NCI-H2081 (cell line): Measurements from ENCODE around the gene DPH1.
A peak's percentile ranks its signal among the peaks of the same experiment; 100 is the strongest.

Experiments used
- DNase-seq, 2 experiments: peaks; one replicate each; lab custom pipeline; 2025; lab: John Stamatoyannopoulos, UW

Gene DPH1

GRCh38 chr17:2050300-2051060, 20.5 kb downstream of the DPH1 start:
- DNase-seq = peak; percentile 24 to 51

GRCh38 chr17:2051061-2051932, 21.3 kb downstream of the DPH1 start:
- DNase-seq = peak in 1 of 2 experiments; percentile 23

- no peak for DNase-seq
Observed at GRCh38 chr17:2051933-2052559, 22.1 kb downstream of the DPH1 start.

- DNase-seq = peak; percentile 45
Observed at GRCh38 chr17:2053380-2054261, 23.7 kb downstream of the DPH1 start.

GRCh38 chr17:2054262-2054511, 24.2 kb downstream of the DPH1 start:
- DNase-seq = no peak

- DNase-seq = peak in 1 of 2 experiments; percentile 37
Observed at GRCh38 chr17:2054512-2055291, 24.7 kb downstream of the DPH1 start, which contains the start of gene HIC1. Gene HIC1, plus strand, starts transcription at chr17:2055103. Its CDS starts 1,588 bp downstream, at chr17:2056691.

- DNase-seq = no peak
Observed at GRCh38 chr17:2055292-2056205, 25.6 kb downstream of the DPH1 start.

GRCh38 chr17:2056206-2057174, 26.5 kb downstream of the DPH1 start:
- no peak for DNase-seq

- no peak for DNase-seq
Observed at GRCh38 chr17:2057175-2057759, 27.3 kb downstream of the DPH1 start.

- no peak for DNase-seq
Observed at GRCh38 chr17:2057760-2058585, 28.0 kb downstream of the DPH1 start.

- DNase-seq = no peak
Observed at GRCh38 chr17:2058586-2059546, 28.9 kb downstream of the DPH1 start.

- no peak for DNase-seq
Observed at GRCh38 chr17:2059547-2060384, 29.8 kb downstream of the DPH1 start.

GRCh38 chr17:2060385-2060658, 30.4 kb downstream of the DPH1 start:
- DNase-seq = no peak

- no peak for DNase-seq
Observed at GRCh38 chr17:2060681-2061440, 30.9 kb downstream of the DPH1 start.

- DNase-seq = no peak
Observed at GRCh38 chr17:2061441-2061958, 31.5 kb downstream of the DPH1 start.
